Neural progenitor cell (in vitro differentiated cells): ENCODE data around the gene S100A16. TPM values are rescaled to one million over a fixed set of nuclear protein-coding genes. Genes with fewer than 3 reads are reported as not detected.

Experiments
- DNase-seq: peaks from one replicate; pipeline ENCODE4 v3.0.0-alpha.2; 2016; ENCODE audit warnings: low spot score
- H2AFZ ChIP-seq: fragments of 200-600 bp; sonication (generic); replicated peaks from 2 replicates; pipeline ENCODE4 v1.6.1; 2016; ENCODE audit warnings: antibody characterized with exemption
- H3F3A ChIP-seq: fragments of 200-600 bp; sonication (generic); 2 replicates; pipeline ENCODE4 v1.6.1; 2016; ENCODE audit warnings: antibody characterized with exemption, low read depth
- H3K27ac ChIP-seq: fragments of 200-600 bp; sonication (generic); 2 replicates; pipeline ENCODE4 v1.5.1; 2016; ENCODE audit warnings: mild to moderate bottlenecking
- H3K27me3 ChIP-seq: fragments of 200-600 bp; sonication (generic); 2 replicates; pipeline ENCODE4 v1.6.1; 2016; ENCODE audit warnings: mild to moderate bottlenecking, moderate library complexity
- H3K36me3 ChIP-seq: fragments of 200-600 bp; sonication (generic); 2 replicates; pipeline ENCODE4 v1.5.1; 2016
- H3K4me1 ChIP-seq: fragments of 200-600 bp; sonication (generic); 2 replicates; pipeline ENCODE4 v1.6.1; 2016; ENCODE audit warnings: mixed run types
- H3K4me2 ChIP-seq: fragments of 200-600 bp; sonication (generic); 2 replicates; pipeline ENCODE4 v1.6.1; 2016
- H3K4me3 ChIP-seq: fragments of 200-600 bp; sonication (generic); 2 replicates; pipeline ENCODE4 v1.5.1; 2016
- H3K79me2 ChIP-seq: fragments of 200-600 bp; sonication (generic); 2 replicates; pipeline ENCODE4 v1.6.1; 2016; ENCODE audit warnings: low read depth
- H3K9ac ChIP-seq: fragments of 200-600 bp; sonication (generic); 2 replicates; pipeline ENCODE4 v1.6.1; 2016
- H3K9me3 ChIP-seq: fragments of 200-600 bp; sonication (generic); 2 replicates; pipeline ENCODE4 v1.5.1; 2016; ENCODE audit warnings: low read depth
- H4K20me1 ChIP-seq: fragments of 200-600 bp; sonication (generic); 2 replicates; pipeline ENCODE4 v1.6.1; 2016; ENCODE audit warnings: low read depth
- H3K27ac Mint-ChIP-seq: 3 replicates; pipeline ENCODE4 v1.8.0; 2021; ENCODE audit warnings: mixed read lengths
- H3K27me3 Mint-ChIP-seq: 2 replicates; pipeline ENCODE4 v1.8.0; 2022; ENCODE audit warnings: low read depth, mild to moderate bottlenecking, inconsistent platforms, moderate library complexity, mixed read lengths; ENCODE audit not compliant: insufficient read depth
- H3K36me3 Mint-ChIP-seq: 3 replicates; pipeline ENCODE4 v1.8.0; 2021; ENCODE audit warnings: mixed read lengths
- H3K4me1 Mint-ChIP-seq: 3 replicates; pipeline ENCODE4 v1.8.0; 2021; ENCODE audit warnings: mixed read lengths
- H3K4me3 Mint-ChIP-seq: 3 replicates; pipeline ENCODE4 v1.8.0; 2021; ENCODE audit warnings: mild to moderate bottlenecking, moderate library complexity, mixed read lengths
- H3K9me3 Mint-ChIP-seq: 3 replicates; pipeline ENCODE4 v1.8.0; 2020; ENCODE audit warnings: mixed read lengths
- EZH2 ChIP-seq: fragments of 200-600 bp; sonication (generic); IDR thresholded peaks from 2 replicates; pipeline ENCODE4 v1.6.1; 2017; ENCODE audit warnings: antibody characterized with exemption, mild to moderate bottlenecking, moderate library complexity
- EZH2phosphoT487 ChIP-seq: fragments of 200-600 bp; sonication (generic); IDR thresholded peaks from 2 replicates; pipeline ENCODE4 v1.6.1; 2017; ENCODE audit warnings: antibody characterized with exemption
- total RNA-seq: library from RNA; depleted of rRNA; stranded (reverse); fragments of >200 nt; gene quantifications from 2 replicates; pipeline ENCODE4 v1.2.3, GENCODE V29; 2015; ENCODE audit warnings: low replicate concordance
- TF ChIP-seq, protein P1 (sequence below): fragments of 200-600 bp; sonication (generic); IDR thresholded peaks from 2 replicates; pipeline ENCODE4 v1.5.1; 2017; ENCODE audit warnings: antibody characterized with exemption, mild to moderate bottlenecking

Gene S100A16
- total RNA-seq, 1 donor from 2014 or later: 13.1 TPM

DNA sequence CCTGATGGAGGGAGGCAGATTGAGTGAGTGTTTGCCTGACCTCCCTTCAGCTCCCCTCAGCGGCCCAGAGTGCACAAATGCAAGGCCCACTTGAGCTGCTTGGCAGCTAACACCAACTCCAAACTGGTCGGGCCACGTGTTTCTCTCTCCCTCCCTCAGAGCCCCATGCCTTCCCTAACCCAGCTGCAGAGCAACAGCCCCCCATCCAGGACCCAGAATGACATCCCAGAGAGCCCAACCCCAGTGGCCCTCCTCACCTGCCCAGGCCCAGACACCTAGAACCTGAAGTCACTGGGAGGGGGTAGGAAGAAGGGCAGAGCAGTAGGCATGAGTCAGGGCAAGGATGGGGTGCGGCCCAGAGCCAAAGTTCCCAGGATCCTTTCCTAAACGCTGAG, 4.0 kb upstream of the S100A16 start:
- Histone ChIP-seq H3K4me1 (peaks cover 12% of the 10 kb centered on the region), H3K4me2 (no peak overlapping the region), H3K27ac (no peak overlapping the region), H3F3A (no peaks in the 10 kb centered on the region), H2AFZ (no peak overlapping the region), H4K20me1 (no peaks in the 10 kb centered on the region), H3K36me3 (no peaks in the 10 kb centered on the region), H3K27me3 (no peaks in the 10 kb centered on the region), H3K4me3 (no peak overlapping the region), H3K9ac (no peak overlapping the region), H3K79me2 (no peaks in the 10 kb centered on the region), H3K9me3 (no peaks in the 10 kb centered on the region)
- no peak for DNase-seq
- no peak overlapping the region for H3K27ac Mint-ChIP-seq
- H3K36me3 Mint-ChIP-seq: peaks cover 13% of the 10 kb centered on the region
- peaks cover 7% of the 10 kb centered on the region for H3K9me3 Mint-ChIP-seq
- TF ChIP-seq EZH2phosphoT487 (no peak), EZH2 (no peak)
- TF ChIP-seq, protein P1, sequence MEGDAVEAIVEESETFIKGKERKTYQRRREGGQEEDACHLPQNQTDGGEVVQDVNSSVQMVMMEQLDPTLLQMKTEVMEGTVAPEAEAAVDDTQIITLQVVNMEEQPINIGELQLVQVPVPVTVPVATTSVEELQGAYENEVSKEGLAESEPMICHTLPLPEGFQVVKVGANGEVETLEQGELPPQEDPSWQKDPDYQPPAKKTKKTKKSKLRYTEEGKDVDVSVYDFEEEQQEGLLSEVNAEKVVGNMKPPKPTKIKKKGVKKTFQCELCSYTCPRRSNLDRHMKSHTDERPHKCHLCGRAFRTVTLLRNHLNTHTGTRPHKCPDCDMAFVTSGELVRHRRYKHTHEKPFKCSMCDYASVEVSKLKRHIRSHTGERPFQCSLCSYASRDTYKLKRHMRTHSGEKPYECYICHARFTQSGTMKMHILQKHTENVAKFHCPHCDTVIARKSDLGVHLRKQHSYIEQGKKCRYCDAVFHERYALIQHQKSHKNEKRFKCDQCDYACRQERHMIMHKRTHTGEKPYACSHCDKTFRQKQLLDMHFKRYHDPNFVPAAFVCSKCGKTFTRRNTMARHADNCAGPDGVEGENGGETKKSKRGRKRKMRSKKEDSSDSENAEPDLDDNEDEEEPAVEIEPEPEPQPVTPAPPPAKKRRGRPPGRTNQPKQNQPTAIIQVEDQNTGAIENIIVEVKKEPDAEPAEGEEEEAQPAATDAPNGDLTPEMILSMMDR: no peak
- no peak overlapping the region for H3K4me3 Mint-ChIP-seq
- peaks cover 2% of the 10 kb centered on the region for H3K27me3 Mint-ChIP-seq
- peaks cover 4% of the 10 kb centered on the region for H3K4me1 Mint-ChIP-seq

DNA sequence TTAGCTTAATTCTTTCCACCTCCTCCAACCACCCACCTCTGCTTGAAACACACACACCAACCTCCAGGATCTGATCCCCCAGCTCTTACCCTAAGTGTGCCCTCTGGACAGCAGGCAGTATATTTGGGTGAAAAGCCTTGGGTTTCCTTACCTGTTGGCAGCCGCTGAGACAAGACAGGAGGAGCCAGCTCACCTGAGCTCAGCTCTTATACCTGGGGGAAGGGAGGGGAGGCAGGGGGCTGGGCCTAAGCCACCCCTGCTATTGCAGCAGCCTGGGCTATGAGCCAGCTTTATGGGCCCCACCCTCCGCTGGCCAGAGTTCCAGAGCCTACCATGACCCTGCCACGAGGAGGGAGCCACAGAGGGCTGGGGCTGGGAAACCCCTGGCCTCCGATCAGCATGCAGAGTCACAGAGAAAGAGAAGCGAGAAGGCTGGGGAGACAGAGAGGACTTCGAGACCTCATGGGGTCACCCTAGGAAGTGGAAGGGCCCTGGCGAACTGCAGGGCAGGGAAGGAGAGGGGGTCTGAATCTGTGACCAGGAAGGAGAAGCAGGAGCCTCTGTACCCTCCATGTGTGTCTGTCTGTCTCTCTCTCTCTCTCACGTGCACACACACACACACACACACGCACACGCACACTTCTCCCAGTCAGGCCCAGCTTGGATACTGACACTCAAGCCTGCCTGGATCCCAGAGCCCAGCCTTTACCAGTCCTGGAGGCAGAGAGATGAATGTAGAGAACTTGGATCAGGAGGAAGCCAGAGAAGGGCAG, 3.4 kb upstream of the S100A16 start, which contains the start of gene S100A14:
Gene S100A14, minus strand, starts transcription at position 182 of the 773 bp plus-strand sequence. CDS start 467 bp downstream, outside the sequence.
- Mint-ChIP-seq H3K4me3 (no peak within 1 kb of the TSS), H3K36me3 (peaks cover 13% of the 10 kb centered on the region), H3K27me3 (peaks cover 2% of the 10 kb centered on the region), H3K4me1 (peaks cover 4% of the 10 kb centered on the region), H3K27ac (no peak within 1 kb of the TSS), H3K9me3 (peaks cover 7% of the 10 kb centered on the region)
- no peaks in the 10 kb centered on the region for H3K79me2 ChIP-seq
- H3K36me3 ChIP-seq: no peaks in the 10 kb centered on the region
- H3K9ac ChIP-seq: no peak within 1 kb of the TSS
- no peak within 1 kb of the TSS for H3K27ac ChIP-seq
- TF ChIP-seq EZH2phosphoT487: no peak
- TF ChIP-seq EZH2: no peak
- TF ChIP-seq, protein P1: no peak
- no peak for DNase-seq
- no peak within 1 kb of the TSS for H3K4me3 ChIP-seq
- no peak within 1 kb of the TSS for H2AFZ ChIP-seq
- H3K4me1 ChIP-seq: peaks cover 16% of the 10 kb centered on the region
- no peaks in the 10 kb centered on the region for H3K9me3 ChIP-seq
- no peaks in the 10 kb centered on the region for H3F3A ChIP-seq
- no peaks in the 10 kb centered on the region for H4K20me1 ChIP-seq
- no peaks in the 10 kb centered on the region for H3K27me3 ChIP-seq
- H3K4me2 ChIP-seq: no peak within 1 kb of the TSS

DNA sequence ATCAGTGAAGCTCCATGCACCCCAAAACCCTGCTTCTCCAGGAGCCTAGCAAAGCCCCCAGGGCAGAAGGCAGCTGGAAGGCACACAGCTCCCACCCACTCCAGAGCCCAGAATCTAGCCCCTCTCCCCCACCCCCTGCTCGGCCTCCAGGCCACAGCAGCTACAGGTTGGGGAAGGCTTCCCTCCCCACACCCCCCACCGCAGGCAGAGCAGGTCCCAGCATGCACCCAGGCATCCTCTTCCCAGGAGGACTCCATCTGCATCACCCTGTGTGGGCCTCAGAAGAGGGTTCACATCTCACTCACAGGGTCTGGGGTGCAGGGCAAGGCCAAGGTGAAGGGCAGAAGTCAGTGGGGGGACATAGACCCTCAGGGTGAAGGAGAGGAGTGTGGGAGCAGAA, 2.5 kb upstream of the S100A16 start:
- H3K9me3 ChIP-seq: no peaks in the 10 kb centered on the region
- H3F3A ChIP-seq: no peaks in the 10 kb centered on the region
- Mint-ChIP-seq H3K36me3 (peaks cover 9% of the 10 kb centered on the region), H3K27ac (no peak overlapping the region), H3K4me3 (no peak overlapping the region), H3K9me3 (peaks cover 4% of the 10 kb centered on the region), H3K27me3 (peaks cover 2% of the 10 kb centered on the region), H3K4me1 (peaks cover 4% of the 10 kb centered on the region)
- no peaks in the 10 kb centered on the region for H3K36me3 ChIP-seq
- TF ChIP-seq EZH2phosphoT487: no peak
- no peak overlapping the region for H3K27ac ChIP-seq
- no peaks in the 10 kb centered on the region for H3K27me3 ChIP-seq
- H3K4me1 ChIP-seq: peaks cover 16% of the 10 kb centered on the region
- no peaks in the 10 kb centered on the region for H4K20me1 ChIP-seq
- no peaks in the 10 kb centered on the region for H3K79me2 ChIP-seq
- no peak for DNase-seq
- H2AFZ ChIP-seq: no peak overlapping the region
- H3K9ac ChIP-seq: no peak overlapping the region
- H3K4me3 ChIP-seq: no peak overlapping the region
- H3K4me2 ChIP-seq: no peak overlapping the region

DNA sequence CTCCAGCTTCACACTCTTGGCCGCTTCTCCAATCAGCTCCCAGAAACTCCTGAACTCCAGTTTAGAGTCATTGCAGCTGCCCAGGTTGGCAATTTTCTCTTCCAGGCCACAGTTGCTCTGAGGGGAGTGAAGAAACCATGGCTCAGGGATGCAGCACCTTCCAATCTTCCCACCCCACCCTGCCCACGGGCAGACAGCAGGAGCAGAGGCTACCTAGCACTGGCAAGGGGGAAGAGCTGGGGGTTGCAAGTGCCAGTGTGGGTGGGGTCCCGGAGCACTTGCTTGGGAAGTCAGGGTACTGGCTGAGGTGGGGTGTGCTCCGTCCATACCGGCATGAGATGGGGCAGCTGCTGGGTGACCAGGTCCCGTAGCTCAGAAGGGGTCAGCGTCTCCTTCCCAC, 2.0 kb upstream of the S100A16 start:
- Mint-ChIP-seq H3K36me3 (peaks cover 9% of the 10 kb centered on the region), H3K27ac (no peak overlapping the region), H3K4me1 (peaks cover 6% of the 10 kb centered on the region), H3K9me3 (peaks cover 4% of the 10 kb centered on the region), H3K4me3 (no peak overlapping the region), H3K27me3 (peaks cover 4% of the 10 kb centered on the region)
- no peak overlapping the region for H3K27ac ChIP-seq
- no peak for DNase-seq
- no peaks in the 10 kb centered on the region for H3K9me3 ChIP-seq
- H3K36me3 ChIP-seq: no peaks in the 10 kb centered on the region
- H4K20me1 ChIP-seq: no peaks in the 10 kb centered on the region
- H3K4me1 ChIP-seq: peaks cover 16% of the 10 kb centered on the region
- no peak overlapping the region for H3K9ac ChIP-seq
- TF ChIP-seq EZH2: no peak
- no peak for TF ChIP-seq EZH2phosphoT487
- TF ChIP-seq, protein P1: no peak
- no peak overlapping the region for H3K4me2 ChIP-seq
- H2AFZ ChIP-seq: no peak overlapping the region
- no peaks in the 10 kb centered on the region for H3K79me2 ChIP-seq
- H3F3A ChIP-seq: no peaks in the 10 kb centered on the region
- H3K4me3 ChIP-seq: no peak overlapping the region
- H3K27me3 ChIP-seq: no peaks in the 10 kb centered on the region
